HG02763 (cell line): Measurements from ENCODE around the gene PHLPP2.

Source experiments
- ATAC-seq: cut with Tn5 transposase; IDR thresholded peaks from one replicate; pipeline ENCODE4 v1.9.1; 2021; ENCODE audit warnings: mild to moderate bottlenecking, moderate library complexity; ENCODE audit not compliant: unreplicated experiment

PHLPP2 gene

GRCh38 chr16:71724320-71724751 is at the start of gene PHLPP2:
Gene PHLPP2, minus strand, starts transcription at chr16:71724701. Its CDS starts 9,906 bp downstream, at chr16:71714795.
- ATAC-seq = no peak

GRCh38 chr16:71771571-71771970 is 47.1 kb upstream of the PHLPP2 start:
- ATAC-seq = no peak

- no peak for ATAC-seq
These were observed 44.7 kb upstream of the PHLPP2 start for GRCh38 chr16:71769222-71769621.

GRCh38 chr16:71767060-71767900 is 42.8 kb upstream of the PHLPP2 start:
- no peak for ATAC-seq

- no peak for ATAC-seq
These were observed 37.7 kb upstream of the PHLPP2 start for GRCh38 chr16:71762186-71762585.

- no peak for ATAC-seq
These were observed 36.6 kb upstream of the PHLPP2 start for GRCh38 chr16:71761097-71761496.

- ATAC-seq = no peak
These were observed 33.8 kb upstream of the PHLPP2 start for GRCh38 chr16:71758293-71758760.

- no peak for ATAC-seq
These were observed 30.2 kb upstream of the PHLPP2 start for GRCh38 chr16:71754652-71755051.

GRCh38 chr16:71754108-71754507 is 29.6 kb upstream of the PHLPP2 start:
- no peak for ATAC-seq

- no peak for ATAC-seq
These were observed 23.7 kb upstream of the PHLPP2 start for GRCh38 chr16:71748226-71748625.

- no peak for ATAC-seq
These were observed 22.0 kb upstream of the PHLPP2 start for GRCh38 chr16:71746442-71747046.

GRCh38 chr16:71738855-71739254 is 14.4 kb upstream of the PHLPP2 start:
- no peak for ATAC-seq

- ATAC-seq = no peak
These were observed 13.0 kb upstream of the PHLPP2 start for GRCh38 chr16:71737501-71737900.

GRCh38 chr16:71734511-71734910 is 10.0 kb upstream of the PHLPP2 start:
- ATAC-seq = no peak

GRCh38 chr16:71732587-71732986 is 8.1 kb upstream of the PHLPP2 start:
- ATAC-seq = no peak

GRCh38 chr16:71727551-71728324 is 3.2 kb upstream of the PHLPP2 start:
- no peak for ATAC-seq

- no peak for ATAC-seq
These were observed 2.2 kb upstream of the PHLPP2 start for GRCh38 chr16:71726476-71727315.

GRCh38 chr16:71723537-71724319 is 773 bp downstream of the PHLPP2 start:
- peak; percentile 75 for ATAC-seq

- ATAC-seq = peak; percentile 22
These were observed 1.5 kb downstream of the PHLPP2 start for GRCh38 chr16:71722801-71723536.
